ENCODE data around the gene EDN3.

EDN3 gene

GRCh38 chr20:59323731-59324130 lies 23.3 kb downstream of the EDN3 start (continued):
- TF ChIP-seq BCL11A (tag by site-specific recombination; IDR thresholded peaks at IDR 0.05; ENCODE audit: low read depth) (no peak), ZSCAN5A (tag by site-specific recombination; IDR thresholded peaks at IDR 0.05) (no peak), ZNF837 (tag by site-specific recombination; IDR thresholded peaks at IDR 0.05) (no peak), ZBTB7A (tag by site-specific recombination; IDR thresholded peaks at IDR 0.05; ENCODE audit: low read depth) (no peak), RBAK (tag by site-specific recombination; IDR thresholded peaks at IDR 0.05) (no peak), PRDM6 (tag by site-specific recombination; IDR thresholded peaks at IDR 0.05) (no peak)

- CTCF ChIA-PET, result interaction anchor here (0.6 to 1.0 kb wide), 3 partner anchors 80 to 242 kb away, joined by 3 read pairs; no protein-coding TSS in a partner anchor
- H3K4me3 ChIP-seq (ENCODE audit: low read depth, low read length), result no peak overlapping the region
- H3K36me3 ChIP-seq (ENCODE audit: control insufficient read depth in 2 of 2, insufficient read depth in 1 of 2, low read length in 2 of 2), result no peaks in the 10 kb centered on the region
- H3K9me3 ChIP-seq (ENCODE audit: control insufficient read depth, insufficient read depth, low read depth, low read length), result no peaks in the 10 kb centered on the region
- POLR2A ChIA-PET, result no interaction called here
- H3K27ac ChIP-seq (ENCODE audit: extremely low read depth, low read depth, low read length), result no peak overlapping the region
- TF ChIP-seq ZNF223 (tag by site-specific recombination; IDR thresholded peaks at IDR 0.05) (no peak), EGR2 (tag by site-specific recombination; IDR thresholded peaks at IDR 0.05; ENCODE audit: low read depth) (no peak)
- H3K4me1 ChIP-seq (ENCODE audit: control insufficient read depth, insufficient read depth, low read length), result no peaks in the 10 kb centered on the region
These were observed 24.2 kb downstream of the EDN3 start for GRCh38 chr20:59324521-59325141.

- H3K9me3 ChIP-seq (ENCODE audit: control insufficient read depth, insufficient read depth, low read depth, low read length), result no peaks in the 10 kb centered on the region
- POLR2A ChIA-PET, result no interaction called here
These were observed 24.7 kb downstream of the EDN3 start for GRCh38 chr20:59325142-59325523.

More at GRCh38 chr20:59325142-59325523, 24.7 kb downstream of the EDN3 start:
- Histone ChIP-seq H3K4me1 (ENCODE audit: control insufficient read depth, insufficient read depth, low read length) (no peaks in the 10 kb centered on the region), H3K36me3 (ENCODE audit: control insufficient read depth in 2 of 2, insufficient read depth in 1 of 2, low read length in 2 of 2) (no peaks in the 10 kb centered on the region), H3K4me3 (ENCODE audit: low read depth, low read length) (no peak overlapping the region), H3K27ac (ENCODE audit: extremely low read depth, low read depth, low read length) (no peak overlapping the region)
- CTCF ChIA-PET, result interaction anchor here (0.7 to 1.0 kb wide), 2 partner anchors 79 to 110 kb away, joined by 3 read pairs; no protein-coding TSS in a partner anchor
- TF ChIP-seq ZBTB44 (tag by site-specific recombination; IDR thresholded peaks at IDR 0.05) (no peak), ZNF132 (tag by site-specific recombination; IDR thresholded peaks at IDR 0.05; ENCODE audit: borderline replicate concordance) (no peak), TSHZ1 (tag by site-specific recombination; IDR thresholded peaks at IDR 0.05; ENCODE audit: borderline replicate concordance) (no peak), ZIC2 (tag by site-specific recombination; IDR thresholded peaks at IDR 0.05) (no peak), GLI4 (tag by site-specific recombination; IDR thresholded peaks at IDR 0.05) (no peak), INSM2 (tag by site-specific recombination; IDR thresholded peaks at IDR 0.05) (no peak), ZNF311 (tag by site-specific recombination; IDR thresholded peaks at IDR 0.05; ENCODE audit: borderline replicate concordance) (no peak), ZNF391 (tag by site-specific recombination; IDR thresholded peaks at IDR 0.05; ENCODE audit: borderline replicate concordance, low read depth) (no peak), ZNF521 (tag by site-specific recombination; IDR thresholded peaks at IDR 0.05) (no peak), ZNF140 (tag by site-specific recombination; IDR thresholded peaks at IDR 0.05) (no peak), ZNF302 (tag by site-specific recombination; IDR thresholded peaks at IDR 0.05; ENCODE audit: low read depth) (no peak), ZNF791 (tag by site-specific recombination; IDR thresholded peaks at IDR 0.05) (no peak), KLF7 (tag by site-specific recombination; IDR thresholded peaks at IDR 0.05; ENCODE audit: borderline replicate concordance) (no peak), ZNF670 (tag by site-specific recombination; IDR thresholded peaks at IDR 0.05; ENCODE audit: low read depth) (no peak)

All from HEK293 (cell line).